ENCODE measurements around the gene MAD2L1BP.
"Not testable (repeated sequence)": the region's sequence is repeated elsewhere in the genome, so short reads cannot be mapped to it uniquely, and the experiment has no call there.

The MAD2L1BP gene

GRCh38 chr6:43639984-43640800 lies 4.6 kb downstream of the MAD2L1BP start:
- Mint-ChIP-seq H3K9me3 (no peaks in the 10 kb centered on the region), H3K27ac (no peak overlapping the region), H3K27me3 (no peaks in the 10 kb centered on the region), H3K4me3 (no peak overlapping the region), H3K4me1 (peaks cover 62% of the 10 kb centered on the region)
- ATAC-seq (no peak), DNase-seq (no peak)

GRCh38 chr6:43644940-43645612 lies 9.4 kb downstream of the MAD2L1BP start, which contains the start of gene RSPH9:
RSPH9 (plus strand) TSS chr6:43645036; CDS start chr6:43645099, 63 bp downstream.
- H3K27me3 Mint-ChIP-seq = no peaks in the 10 kb centered on the region
- H3K9me3 Mint-ChIP-seq = no peaks in the 10 kb centered on the region
- H3K4me1 Mint-ChIP-seq = peaks cover 24% of the 10 kb centered on the region
- ATAC-seq (peak; percentile 90), DNase-seq (peak; percentile 64 to 78)
- peak within 1 kb of the TSS; percentile 85 to 86 for H3K4me3 Mint-ChIP-seq
- H3K27ac Mint-ChIP-seq = peak within 1 kb of the TSS; percentile 21 to 68

GRCh38 chr6:43645613-43645964 lies 9.9 kb downstream of the MAD2L1BP start:
- no peaks in the 10 kb centered on the region for H3K27me3 Mint-ChIP-seq
- H3K4me3 Mint-ChIP-seq = peak overlapping the region; percentile 85 to 86
- H3K4me1 Mint-ChIP-seq = peaks cover 19% of the 10 kb centered on the region
- H3K27ac Mint-ChIP-seq = peak overlapping the region; percentile 21 to 68
- H3K9me3 Mint-ChIP-seq = no peaks in the 10 kb centered on the region
- ATAC-seq = peak; percentile 35
- DNase-seq = no peak

- H3K27ac Mint-ChIP-seq = no peak overlapping the region
- no peak overlapping the region for H3K4me3 Mint-ChIP-seq
These were observed 12.0 kb downstream of the MAD2L1BP start for GRCh38 chr6:43647613-43648012.

GRCh38 chr6:43648248-43648647 lies 12.6 kb downstream of the MAD2L1BP start:
- DNase-seq = no peak
- Mint-ChIP-seq H3K27ac (no peak overlapping the region), H3K9me3 (no peaks in the 10 kb centered on the region), H3K27me3 (no peaks in the 10 kb centered on the region), H3K4me3 (no peak overlapping the region), H3K4me1 (peaks cover 7% of the 10 kb centered on the region)
- no peak for ATAC-seq

More at GRCh38 chr6:43647613-43648012, 12.0 kb downstream of the MAD2L1BP start:
- Mint-ChIP-seq H3K27me3 (no peaks in the 10 kb centered on the region), H3K4me1 (peaks cover 11% of the 10 kb centered on the region), H3K9me3 (no peaks in the 10 kb centered on the region)
- no peak for ATAC-seq
- DNase-seq = no peak

- ATAC-seq, H3K27me3 Mint-ChIP-seq, H3K27ac Mint-ChIP-seq, DNase-seq, H3K4me3 Mint-ChIP-seq, H3K9me3 Mint-ChIP-seq, H3K4me1 Mint-ChIP-seq: not testable (repeated sequence)
These were observed 17.2 kb downstream of the MAD2L1BP start for GRCh38 chr6:43652822-43653221.

GRCh38 chr6:43657221-43657802 lies 21.7 kb downstream of the MAD2L1BP start:
- Mint-ChIP-seq H3K27ac (no peak overlapping the region), H3K4me1 (peaks cover 7% of the 10 kb centered on the region), H3K27me3 (no peaks in the 10 kb centered on the region), H3K9me3 (no peaks in the 10 kb centered on the region), H3K4me3 (no peak overlapping the region)
- DNase-seq (no peak), ATAC-seq (no peak)

GRCh38 chr6:43658161-43658560 lies 22.5 kb downstream of the MAD2L1BP start:
- Mint-ChIP-seq H3K4me3 (no peak overlapping the region), H3K27ac (no peak overlapping the region), H3K9me3 (no peaks in the 10 kb centered on the region), H3K4me1 (peaks cover 15% of the 10 kb centered on the region), H3K27me3 (no peaks in the 10 kb centered on the region)
- DNase-seq (no peak), ATAC-seq (no peak)

GRCh38 chr6:43662948-43663347 lies 27.3 kb downstream of the MAD2L1BP start:
- not testable (repeated sequence) for H3K9me3 Mint-ChIP-seq, ATAC-seq, H3K4me3 Mint-ChIP-seq, H3K27me3 Mint-ChIP-seq, H3K27ac Mint-ChIP-seq, DNase-seq
- H3K4me1 Mint-ChIP-seq = peaks cover 31% of the 10 kb centered on the region

- ATAC-seq = no peak
- Mint-ChIP-seq H3K4me3 (no peak overlapping the region), H3K4me1 (peaks cover 56% of the 10 kb centered on the region), H3K27me3 (no peaks in the 10 kb centered on the region), H3K9me3 (no peaks in the 10 kb centered on the region), H3K27ac (no peak overlapping the region)
- no peak for DNase-seq
These were observed 29.7 kb downstream of the MAD2L1BP start for GRCh38 chr6:43665376-43665775.

- Mint-ChIP-seq H3K27ac (peak overlapping the region in 1 of 2 donors; percentile 72), H3K4me3 (no peak overlapping the region), H3K9me3 (no peaks in the 10 kb centered on the region), H3K4me1 (peaks cover 65% of the 10 kb centered on the region), H3K27me3 (no peaks in the 10 kb centered on the region)
- DNase-seq = no peak
- ATAC-seq = no peak
These were observed 30.7 kb downstream of the MAD2L1BP start for GRCh38 chr6:43666196-43666920.

GRCh38 chr6:43667245-43668150 lies 31.9 kb downstream of the MAD2L1BP start:
- peaks cover 65% of the 10 kb centered on the region for H3K4me1 Mint-ChIP-seq
- ATAC-seq (peak; percentile 64), DNase-seq (peak; percentile 78 to 84)
- H3K9me3 Mint-ChIP-seq = no peaks in the 10 kb centered on the region
- no peaks in the 10 kb centered on the region for H3K27me3 Mint-ChIP-seq
- peak overlapping the region in 1 of 2 donors; percentile 57 for H3K27ac Mint-ChIP-seq
- peak overlapping the region; percentile 29 to 67 for H3K4me3 Mint-ChIP-seq

- Mint-ChIP-seq H3K27ac (no peak overlapping the region), H3K9me3 (no peaks in the 10 kb centered on the region), H3K27me3 (no peaks in the 10 kb centered on the region), H3K4me1 (peaks cover 56% of the 10 kb centered on the region), H3K4me3 (peak overlapping the region; percentile 29 to 67)
- DNase-seq = peak; percentile 60 to 65
- ATAC-seq = peak; percentile 74
These were observed 32.8 kb downstream of the MAD2L1BP start for GRCh38 chr6:43668151-43669028.
